CD4-positive, alpha-beta T cell (primary cell): ENCODE results near the gene CDC20. TPM values are rescaled to one million over a fixed set of nuclear protein-coding genes. Genes with fewer than 3 reads are reported as not detected.
A peak's percentile ranks its signal among the peaks of the same experiment; 100 is the strongest.

ENCODE experiments used
- ATAC-seq: fragments of 200-7000 bp; cut with Tn5 transposase; one replicate; pipeline ENCODE4 v1.10.0; 2022; ENCODE audit warnings: mild to moderate bottlenecking; ENCODE audit not compliant: poor library complexity
- CTCF ChIA-PET: fragments of 350-600 bp; sonication (Branson Sonifier 250); formaldehyde crosslinking; loops from one replicate; lab custom pipeline; 2021; ENCODE audit warnings: antibody characterized with exemption, inconsistent platforms; lab: Charles Lee
- POLR2A ChIA-PET: fragments of 350-600 bp; sonication (Branson Sonifier 250); formaldehyde crosslinking; loops from one replicate; lab custom pipeline; 2021; ENCODE audit warnings: antibody characterized with exemption, inconsistent platforms; lab: Charles Lee
- DNase-seq, 14 experiments: peaks; one replicate each; pipeline ENCODE4 v3.0.0-alpha.2; 2013 to 2020; ENCODE audit warnings: mixed read lengths in 2 of 14
- H3K27ac ChIP-seq, 2 donors: one replicate each; pipeline versions ENCODE4 v1.5.1 to v1.7.0; 2013; ENCODE audit warnings: low read length in 2 of 2, low read depth in 1 of 2, mild to moderate bottlenecking in 1 of 2
- H3K27me3 ChIP-seq, 2 experiments: 1 replicate in 1 of 2; 2 replicates in 1 of 2; pipeline versions ENCODE4 v1.6.1 to v1.7.0; 2013; ENCODE audit warnings: low read length in 2 of 2, control low read depth in 1 of 2, mild to moderate bottlenecking in 1 of 2, moderate library complexity in 1 of 2; ENCODE audit not compliant: insufficient read depth in 2 of 2, control insufficient read depth in 1 of 2
- H3K36me3 ChIP-seq: one replicate; pipeline ENCODE4 v1.6.1; 2013; ENCODE audit warnings: low read length, control low read depth; ENCODE audit not compliant: insufficient read depth
- H3K4me1 ChIP-seq: one replicate; pipeline ENCODE4 v1.6.1; 2013; ENCODE audit warnings: low read length, control low read depth; ENCODE audit not compliant: insufficient read depth
- H3K4me3 ChIP-seq: one replicate; pipeline ENCODE4 v1.5.1; 2013; ENCODE audit warnings: mild to moderate bottlenecking, low read length, moderate library complexity
- H3K9me3 ChIP-seq, 2 experiments: 1 replicate in 1 of 2; 2 replicates in 1 of 2; pipeline versions ENCODE4 v1.6.1 to v1.7.0; 2013; ENCODE audit warnings: low read length in 2 of 2, mild to moderate bottlenecking in 2 of 2, control low read depth in 1 of 2, moderate library complexity in 1 of 2; ENCODE audit not compliant: control insufficient read depth in 1 of 2, insufficient read depth in 1 of 2
- H3K27ac Mint-ChIP-seq: one replicate; pipeline ENCODE4 v1.8.0; 2020; ENCODE audit warnings: mixed read lengths
- H3K27me3 Mint-ChIP-seq: one replicate; pipeline ENCODE4 v1.8.0; 2021; ENCODE audit warnings: mixed read lengths
- H3K36me3 Mint-ChIP-seq: one replicate; pipeline ENCODE4 v1.8.0; 2021; ENCODE audit warnings: low read depth, mixed read lengths
- H3K4me1 Mint-ChIP-seq: one replicate; pipeline ENCODE4 v1.8.0; 2021; ENCODE audit warnings: low read depth, mixed read lengths
- H3K4me3 Mint-ChIP-seq: one replicate; pipeline ENCODE4 v1.8.0; 2020; ENCODE audit warnings: mild to moderate bottlenecking, mixed read lengths
- H3K9me3 Mint-ChIP-seq: one replicate; pipeline ENCODE4 v1.8.0; 2020; ENCODE audit warnings: mixed read lengths
- CTCF ChIP-seq: fragments of 200-600 bp; IDR thresholded peaks from one replicate; pipeline ENCODE4 v1.8.0; 2022; ENCODE audit warnings: antibody characterized with exemption, mild to moderate bottlenecking
- intact Hi-C, 2 experiments: fragments of 100-400 bp; cut with DNase I in 1 of 2; cut with micrococcal nuclease in 1 of 2; formaldehyde crosslinking; loops; one replicate each; pipeline versions ENCODE4 v1.15.1 to v1.9.0; 2023 to 2025; cut with DNase I, micrococcal nuclease
- total RNA-seq, 174 experiments: library from RNA in 2 of 174; stranded (reverse) in 2 of 174; gene quantifications; one replicate each; pipeline ENCODE4 v1.2.3 and lab custom pipeline; 2021 to 2026

The CDC20 gene
- total RNA-seq, 2 experiments from 2014 or later, result 1.1 to 1.8 TPM

- intact Hi-C loops, result loop anchor here in 1 of 2 experiments (10.0 kb wide), 1 partner anchor 579 kb away; the partner anchor contains the start of gene IPO13
These were observed 7.4 kb downstream of the CDC20 start for GRCh38 chr1:43366179-43366578.

GRCh38 chr1:43366601-43367025, 7.8 kb downstream of the CDC20 start:
- Histone ChIP-seq H3K9me3 (no peaks in the 10 kb centered on the region), H3K27me3 (no peaks in the 10 kb centered on the region), H3K27ac (peak overlapping the region; percentile 52 to 79), H3K36me3 (peaks cover 35% of the 10 kb centered on the region), H3K4me1 (peaks cover 35% of the 10 kb centered on the region), H3K4me3 (peak overlapping the region; percentile 87)
- Mint-ChIP-seq H3K4me3 (peak overlapping the region; percentile 92), H3K36me3 (peaks cover 54% of the 10 kb centered on the region), H3K27me3 (no peaks in the 10 kb centered on the region), H3K9me3 (no peaks in the 10 kb centered on the region), H3K4me1 (peaks cover 44% of the 10 kb centered on the region), H3K27ac (peak overlapping the region; percentile 94)
- ChIA-PET CTCF (no interaction called here), POLR2A (interaction anchor here (1.1 to 2.6 kb wide), 4 partner anchors 8 to 195 kb away, joined by 4 to 24 read pairs (median 8); partner anchors contain the start of genes CDC20, CFAP57, EBNA1BP2 and MED8)
- DNase-seq, result no peak
- intact Hi-C loops, result loop anchor here in 1 of 2 experiments (1.0 to 10.0 kb wide), 2 partner anchors 8 to 578 kb away; partner anchors contain the start of genes CDC20 and IPO13
- TF ChIP-seq CTCF, result no peak
- peak; percentile 14 for ATAC-seq

More at GRCh38 chr1:43366179-43366578, 7.4 kb downstream of the CDC20 start:
- H3K27ac ChIP-seq, result peak overlapping the region; percentile 52 to 79
- POLR2A ChIA-PET, result interaction anchor here (0.6 to 2.6 kb wide), 2 partner anchors 23 to 24 kb away, joined by 3 to 24 read pairs; partner anchors contain the start of genes MED8 and SZT2
- H3K4me3 ChIP-seq, result no peak overlapping the region
- no peak for ATAC-seq
- Mint-ChIP-seq H3K27ac (peak overlapping the region; percentile 94), H3K36me3 (peaks cover 54% of the 10 kb centered on the region), H3K9me3 (no peaks in the 10 kb centered on the region), H3K4me3 (peak overlapping the region; percentile 92), H3K27me3 (no peaks in the 10 kb centered on the region), H3K4me1 (peaks cover 40% of the 10 kb centered on the region)
- H3K9me3 ChIP-seq, result no peaks in the 10 kb centered on the region
- H3K27me3 ChIP-seq, result no peaks in the 10 kb centered on the region
- peaks cover 39% of the 10 kb centered on the region for H3K36me3 ChIP-seq
- CTCF ChIA-PET, result no interaction called here
- peaks cover 35% of the 10 kb centered on the region for H3K4me1 ChIP-seq
- no peak for TF ChIP-seq CTCF
- peak in 1 of 14 experiments; percentile 21 for DNase-seq

- Histone ChIP-seq H3K27me3 (no peaks in the 10 kb centered on the region), H3K4me3 (peak overlapping the region; percentile 87), H3K27ac (peak overlapping the region; percentile 52 to 79), H3K4me1 (peaks cover 35% of the 10 kb centered on the region), H3K36me3 (peaks cover 30% of the 10 kb centered on the region), H3K9me3 (no peaks in the 10 kb centered on the region)
- intact Hi-C loops, result loop anchor here in 1 of 2 experiments (1.0 to 10.0 kb wide), 2 partner anchors 9 to 578 kb away; partner anchors contain the start of genes CDC20 and IPO13
- ATAC-seq, result peak; percentile 30
- H3K4me3 Mint-ChIP-seq, result peak overlapping the region; percentile 92
- peak in 9 of 14 experiments; percentile 9 to 67 (median 20) for DNase-seq
- no peak for TF ChIP-seq CTCF
- ChIA-PET CTCF (interaction anchor here (1.0 to 1.7 kb wide), 3 partner anchors 9 to 27 kb away, joined by 3 to 13 read pairs (median 7); partner anchors contain the start of genes CDC20, MED8 and SZT2), POLR2A (interaction anchor here (1.1 to 2.6 kb wide), 8 partner anchors 9 to 195 kb away, joined by 3 to 24 read pairs (median 6); partner anchors contain the start of genes CDC20, CFAP57, EBNA1BP2 and MED8)
- H3K27me3 Mint-ChIP-seq, result no peaks in the 10 kb centered on the region
- peaks cover 45% of the 10 kb centered on the region for H3K4me1 Mint-ChIP-seq
- H3K36me3 Mint-ChIP-seq, result peaks cover 48% of the 10 kb centered on the region
- H3K9me3 Mint-ChIP-seq, result no peaks in the 10 kb centered on the region
- peak overlapping the region; percentile 94 for H3K27ac Mint-ChIP-seq
These were observed 8.5 kb downstream of the CDC20 start for GRCh38 chr1:43367026-43367903.
